BE2C (cell line): ENCODE measurements around the gene E2F4.

Experiments
- DNase-seq: peaks from one replicate; pipeline ENCODE4 v3.0.0-alpha.2; 2020
- H3K27me3 ChIP-seq: fragments of 250-450 bp; sonication (Bioruptor Pico); 2 replicates; pipeline ENCODE4 v1.5.1; 2020; ENCODE audit warnings: mild to moderate bottlenecking
- H3K36me3 ChIP-seq: fragments of 250-450 bp; sonication (Bioruptor Pico); 2 replicates; pipeline ENCODE4 v1.5.1; 2020; ENCODE audit warnings: mild to moderate bottlenecking
- H3K4me1 ChIP-seq: fragments of 250-450 bp; sonication (Bioruptor Pico); 2 replicates; pipeline ENCODE4 v1.5.1; 2020
- H3K4me3 ChIP-seq: 2 replicates; pipeline ENCODE4 v1.5.1; 2011; ENCODE audit warnings: low read depth, low read length
- H3K9me3 ChIP-seq: fragments of 250-450 bp; sonication (Bioruptor Pico); 2 replicates; pipeline ENCODE4 v1.5.1; 2020
- TF ChIP-seq, protein P1 (sequence below): IDR thresholded peaks from 2 replicates; pipeline ENCODE4 v1.5.1; 2012; ENCODE audit warnings: mild to moderate bottlenecking, low read depth, low read length

The E2F4 gene

DNA sequence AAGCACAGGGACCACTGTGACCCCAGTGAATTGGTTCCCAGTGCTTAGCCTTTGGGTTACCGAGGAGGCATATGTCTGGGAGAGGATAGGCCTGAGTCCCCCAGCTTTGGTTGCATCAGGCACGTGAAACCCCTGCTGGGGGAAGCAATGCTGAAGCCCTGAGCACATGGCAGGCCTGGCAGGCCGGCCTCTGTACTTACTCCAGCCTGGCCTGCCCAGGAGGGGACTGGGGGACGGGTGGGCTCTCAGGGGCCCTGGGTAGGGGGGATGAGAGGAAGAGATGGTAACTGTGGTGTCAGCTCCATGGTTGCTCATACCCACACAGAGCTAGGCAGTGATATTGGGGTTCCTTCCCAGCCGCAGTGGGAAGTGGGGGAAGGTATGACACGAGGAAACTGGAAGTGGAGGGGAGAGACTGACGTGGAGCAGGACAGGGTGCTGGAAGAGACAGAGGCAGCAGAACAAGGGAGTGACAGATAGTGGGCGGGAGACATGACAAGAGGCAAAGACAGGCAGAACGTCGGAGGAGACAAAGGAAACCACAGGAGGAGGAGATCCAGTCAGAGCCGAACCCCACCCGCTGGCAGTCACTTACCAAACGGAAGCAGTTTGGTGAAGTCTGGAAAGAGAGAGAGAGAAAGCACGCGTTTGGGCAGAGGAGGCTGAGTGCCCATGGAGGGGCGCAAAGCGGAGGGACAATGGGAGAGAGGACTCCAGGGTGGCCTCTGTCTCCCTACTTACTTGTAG is 44.0 kb downstream of the E2F4 start:
- Histone ChIP-seq H3K9me3 (no peaks in the 10 kb centered on the region), H3K4me1 (peaks cover 4% of the 10 kb centered on the region; the same call in 1 of the 2 replicates), H3K4me3 (no peak overlapping the region), H3K27me3 (no peaks in the 10 kb centered on the region), H3K36me3 (peaks cover 17% of the 10 kb centered on the region)
- DNase-seq, result no peak
- TF ChIP-seq, protein P1, sequence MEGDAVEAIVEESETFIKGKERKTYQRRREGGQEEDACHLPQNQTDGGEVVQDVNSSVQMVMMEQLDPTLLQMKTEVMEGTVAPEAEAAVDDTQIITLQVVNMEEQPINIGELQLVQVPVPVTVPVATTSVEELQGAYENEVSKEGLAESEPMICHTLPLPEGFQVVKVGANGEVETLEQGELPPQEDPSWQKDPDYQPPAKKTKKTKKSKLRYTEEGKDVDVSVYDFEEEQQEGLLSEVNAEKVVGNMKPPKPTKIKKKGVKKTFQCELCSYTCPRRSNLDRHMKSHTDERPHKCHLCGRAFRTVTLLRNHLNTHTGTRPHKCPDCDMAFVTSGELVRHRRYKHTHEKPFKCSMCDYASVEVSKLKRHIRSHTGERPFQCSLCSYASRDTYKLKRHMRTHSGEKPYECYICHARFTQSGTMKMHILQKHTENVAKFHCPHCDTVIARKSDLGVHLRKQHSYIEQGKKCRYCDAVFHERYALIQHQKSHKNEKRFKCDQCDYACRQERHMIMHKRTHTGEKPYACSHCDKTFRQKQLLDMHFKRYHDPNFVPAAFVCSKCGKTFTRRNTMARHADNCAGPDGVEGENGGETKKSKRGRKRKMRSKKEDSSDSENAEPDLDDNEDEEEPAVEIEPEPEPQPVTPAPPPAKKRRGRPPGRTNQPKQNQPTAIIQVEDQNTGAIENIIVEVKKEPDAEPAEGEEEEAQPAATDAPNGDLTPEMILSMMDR, result no peak

DNA sequence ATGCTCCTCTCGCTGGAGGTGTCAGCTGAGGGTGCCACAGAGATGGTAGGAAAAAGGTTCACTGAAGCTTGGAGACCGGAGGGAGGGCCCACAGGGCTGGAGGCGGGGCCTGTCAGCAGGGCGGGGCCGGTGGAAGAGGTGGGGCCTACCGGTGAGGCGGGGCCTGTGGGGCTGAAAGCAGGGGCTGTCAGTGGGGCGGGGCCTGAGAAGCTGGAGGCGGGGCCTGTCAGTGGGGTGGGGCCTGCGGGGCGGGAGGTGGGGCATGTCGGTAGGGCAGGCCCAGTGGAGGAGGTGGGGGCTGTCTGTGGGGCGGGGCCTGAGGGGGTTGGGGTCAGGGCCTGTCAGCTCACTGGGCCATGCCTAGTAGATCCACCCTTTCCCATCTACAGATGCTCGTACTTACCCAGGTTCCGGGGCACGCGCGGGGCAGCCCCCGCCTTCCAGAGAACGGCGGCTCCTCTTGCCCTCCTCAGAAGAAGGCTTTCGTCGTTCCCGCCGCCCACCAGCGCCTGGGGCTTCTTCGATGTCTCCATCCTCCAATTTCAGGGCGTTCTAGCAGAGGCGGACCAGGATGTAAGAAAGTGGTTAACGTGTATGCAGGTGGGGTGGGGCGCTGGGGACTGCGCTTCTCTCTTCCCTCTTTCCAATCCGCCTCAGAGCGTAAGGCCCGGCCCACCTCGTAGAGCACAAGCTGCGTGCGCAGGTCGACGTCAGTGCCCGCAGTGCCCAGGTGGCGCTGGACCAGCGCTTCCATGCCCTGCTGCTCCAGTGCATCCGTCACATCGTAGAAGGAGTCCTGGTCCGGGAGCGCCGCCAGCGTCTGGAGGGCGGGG is 44.8 kb downstream of the E2F4 start:
- Histone ChIP-seq H3K27me3 (no peaks in the 10 kb centered on the region), H3K36me3 (peaks cover 9% of the 10 kb centered on the region; the same call in 1 of the 2 replicates), H3K4me3 (no peak overlapping the region), H3K9me3 (no peaks in the 10 kb centered on the region), H3K4me1 (peaks cover 8% of the 10 kb centered on the region)
- peak; percentile 94 for DNase-seq
- TF ChIP-seq, protein P1, result no peak

DNA sequence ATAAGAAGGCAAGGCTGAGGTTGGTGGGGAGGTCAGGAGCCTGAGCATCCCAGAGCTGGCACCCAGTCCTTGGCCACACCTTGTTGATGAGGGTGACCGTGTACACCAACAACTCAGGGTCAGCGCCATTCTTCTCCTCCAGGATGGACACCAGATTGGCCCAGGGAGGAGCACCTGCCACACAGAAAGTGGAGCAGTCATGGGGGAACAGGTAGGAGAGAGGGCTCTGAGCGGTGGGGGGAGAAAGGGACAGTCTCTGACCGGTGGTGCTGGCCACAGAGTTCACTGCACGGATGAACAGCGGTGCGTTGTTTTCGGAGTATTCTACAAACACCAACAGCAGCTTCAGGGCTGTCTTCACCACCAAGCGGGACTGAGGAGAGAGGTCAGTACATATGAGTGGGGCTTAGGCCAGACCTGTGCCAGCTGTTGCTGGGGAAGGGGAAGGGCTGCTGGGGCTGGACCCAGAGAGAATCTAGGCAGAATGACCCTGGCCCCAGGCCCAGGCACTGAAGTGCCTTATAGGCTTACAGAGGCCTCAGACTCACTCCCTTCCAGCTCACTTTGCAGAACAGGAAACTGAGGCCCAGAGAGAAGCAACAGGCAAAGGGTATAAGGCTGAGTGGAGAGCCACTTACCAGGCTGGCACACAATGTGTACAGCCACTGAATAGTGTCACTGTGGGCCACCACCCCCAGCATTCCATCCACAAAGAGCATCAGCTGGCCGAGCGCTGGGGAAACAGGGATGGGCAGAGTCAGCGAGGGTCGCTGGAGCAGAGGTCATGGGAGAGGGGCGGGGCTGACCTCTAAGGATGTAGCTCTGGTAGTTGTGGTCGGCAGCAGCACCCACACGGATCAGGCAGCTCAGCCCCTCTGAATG is 45.7 kb downstream of the E2F4 start:
- Histone ChIP-seq H3K27me3 (no peaks in the 10 kb centered on the region), H3K4me1 (peaks cover 8% of the 10 kb centered on the region), H3K36me3 (peaks cover 8% of the 10 kb centered on the region; the same call in 1 of the 2 replicates), H3K9me3 (no peaks in the 10 kb centered on the region), H3K4me3 (no peak overlapping the region)
- TF ChIP-seq, protein P1, result no peak
- no peak for DNase-seq

DNA sequence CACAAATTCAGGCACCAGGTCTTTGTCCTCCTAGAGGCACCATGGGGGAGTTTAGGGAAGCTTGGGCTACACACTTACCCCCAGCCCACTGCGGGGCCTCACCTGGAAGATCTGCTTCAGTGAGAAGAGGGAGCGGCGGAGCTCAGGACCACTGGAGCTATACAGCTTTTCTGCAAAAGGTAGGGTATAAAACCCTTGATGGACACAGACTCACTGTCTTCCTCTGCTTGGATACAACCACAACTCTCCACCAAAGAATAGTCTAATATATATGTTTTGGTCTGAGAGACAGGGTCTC is 46.3 kb downstream of the E2F4 start:
- DNase-seq, result no peak

DNA sequence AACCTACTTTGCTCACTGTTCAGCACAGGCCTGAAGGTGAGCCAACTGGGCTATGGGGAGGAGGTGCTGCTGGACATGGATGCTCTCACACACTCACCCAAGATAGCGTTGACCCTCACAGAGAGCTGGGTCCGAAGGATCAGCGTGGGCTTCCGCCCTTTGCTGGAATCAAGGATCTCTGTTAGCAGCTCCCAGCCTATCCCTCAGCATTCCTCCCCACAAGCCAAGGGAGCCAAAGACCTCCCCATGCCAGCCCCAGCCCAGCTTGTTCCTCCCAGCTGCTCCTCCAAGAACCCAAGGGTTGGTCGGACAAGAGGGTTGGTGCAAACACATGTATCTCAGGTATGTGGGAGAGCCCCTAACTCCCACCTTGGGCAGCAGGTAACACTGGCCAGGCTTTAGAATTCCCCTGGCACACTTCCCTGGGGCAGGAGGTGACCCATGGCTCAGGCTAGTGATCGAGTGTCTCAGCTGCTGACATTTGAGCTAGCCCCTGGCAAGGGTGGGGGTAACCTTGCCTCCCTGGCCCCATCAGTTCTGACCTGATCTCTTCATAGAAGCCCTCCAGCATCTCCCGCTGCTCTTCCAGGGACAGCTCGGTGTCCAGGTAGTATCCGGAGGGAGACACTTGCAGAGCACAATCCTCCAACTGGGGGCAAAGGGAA is 47.0 kb downstream of the E2F4 start:
- Histone ChIP-seq H3K9me3 (no peaks in the 10 kb centered on the region), H3K4me3 (no peak overlapping the region), H3K36me3 (peaks cover 8% of the 10 kb centered on the region; the same call in 1 of the 2 replicates), H3K27me3 (no peaks in the 10 kb centered on the region), H3K4me1 (peaks cover 13% of the 10 kb centered on the region)
- DNase-seq, result no peak
- TF ChIP-seq, protein P1, result no peak

More for the DNA sequence above, 46.3 kb downstream of the E2F4 start:
- H3K9me3 ChIP-seq, result no peaks in the 10 kb centered on the region
- H3K4me3 ChIP-seq, result no peak overlapping the region
- TF ChIP-seq, protein P1, result no peak
- no peaks in the 10 kb centered on the region for H3K27me3 ChIP-seq
- H3K4me1 ChIP-seq, result peaks cover 8% of the 10 kb centered on the region
- H3K36me3 ChIP-seq, result peaks cover 8% of the 10 kb centered on the region; the same call in 1 of the 2 replicates
